Measurements from ENCODE around the gene IL1RAP. TPM values are rescaled to one million over a fixed set of nuclear protein-coding genes. Genes with fewer than 3 reads are reported as not detected.
A peak's percentile ranks its signal among the peaks of the same experiment; 100 is the strongest.
"Not testable (repeated sequence)": the region's sequence is repeated elsewhere in the genome, so short reads cannot be mapped to it uniquely, and the experiment has no call there.

Gene IL1RAP, protein sequence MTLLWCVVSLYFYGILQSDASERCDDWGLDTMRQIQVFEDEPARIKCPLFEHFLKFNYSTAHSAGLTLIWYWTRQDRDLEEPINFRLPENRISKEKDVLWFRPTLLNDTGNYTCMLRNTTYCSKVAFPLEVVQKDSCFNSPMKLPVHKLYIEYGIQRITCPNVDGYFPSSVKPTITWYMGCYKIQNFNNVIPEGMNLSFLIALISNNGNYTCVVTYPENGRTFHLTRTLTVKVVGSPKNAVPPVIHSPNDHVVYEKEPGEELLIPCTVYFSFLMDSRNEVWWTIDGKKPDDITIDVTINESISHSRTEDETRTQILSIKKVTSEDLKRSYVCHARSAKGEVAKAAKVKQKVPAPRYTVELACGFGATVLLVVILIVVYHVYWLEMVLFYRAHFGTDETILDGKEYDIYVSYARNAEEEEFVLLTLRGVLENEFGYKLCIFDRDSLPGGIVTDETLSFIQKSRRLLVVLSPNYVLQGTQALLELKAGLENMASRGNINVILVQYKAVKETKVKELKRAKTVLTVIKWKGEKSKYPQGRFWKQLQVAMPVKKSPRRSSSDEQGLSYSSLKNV
- 5.8 and 6.8 TPM in 2 replicates for total RNA-seq (2014; rRNA removed; shearing (Covaris generic))

DNA sequence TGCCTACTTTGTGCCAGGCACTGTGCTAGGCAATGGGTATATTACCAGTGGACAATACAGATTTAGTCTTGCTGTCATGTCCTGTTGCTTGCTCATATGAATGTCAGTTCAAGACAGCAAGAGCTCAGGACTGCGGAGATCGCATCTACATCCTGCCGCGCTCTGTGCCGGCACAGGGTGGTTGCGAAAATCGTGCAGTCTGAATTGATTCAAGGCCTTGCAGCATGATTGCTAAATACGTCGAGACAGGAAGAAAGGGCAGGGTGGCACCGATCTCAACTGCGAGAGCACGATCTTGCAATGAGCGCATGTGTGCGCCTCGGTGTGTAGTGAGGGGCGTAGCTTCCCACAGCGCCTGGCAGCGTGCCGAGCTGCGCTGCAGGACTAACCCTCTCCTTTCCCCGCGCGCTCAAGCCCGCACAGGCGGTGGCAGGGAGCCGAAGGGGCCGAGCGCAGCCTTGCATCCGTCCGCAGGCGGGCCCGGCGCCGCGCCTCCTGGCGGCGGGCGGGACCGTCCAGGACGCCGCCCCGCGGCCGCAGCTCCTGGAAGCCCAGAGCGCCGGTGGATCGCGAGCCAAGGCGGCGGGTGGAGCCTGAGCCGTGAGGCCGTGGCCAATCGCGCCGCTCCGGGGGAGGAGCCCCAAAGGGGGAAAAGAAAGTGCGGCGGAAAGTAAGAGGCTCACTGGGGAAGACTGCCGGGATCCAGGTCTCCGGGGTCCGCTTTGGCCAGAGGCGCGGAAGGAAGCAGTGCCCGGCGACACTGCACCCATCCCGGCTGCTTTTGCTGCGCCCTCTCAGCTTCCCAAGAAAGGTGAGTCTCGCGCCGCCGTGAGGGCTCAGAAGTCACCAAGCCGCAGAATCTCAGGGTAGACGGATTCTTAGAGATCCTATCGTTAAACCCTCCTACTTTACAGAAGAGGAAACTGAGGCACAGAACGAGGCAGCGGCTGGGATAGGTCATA, at the start of gene IL1RAP:
TSS of gene IL1RAP (plus strand) at position 677 of the 962 bp plus-strand sequence. CDS start 50,205 bp downstream, outside the sequence.
- peak within 1 kb of the TSS; percentile 78 for H3K4me3 ChIP-seq
- H3K27ac ChIP-seq = no peak within 1 kb of the TSS
- no peaks in the 10 kb centered on the region for H3K27me3 ChIP-seq
- peak; percentile 77 to 84 for DNase-seq
- H3K36me3 ChIP-seq = no peaks in the 10 kb centered on the region
- no peaks in the 10 kb centered on the region for H3K4me1 ChIP-seq
- no peaks in the 10 kb centered on the region for H3K9me3 ChIP-seq (replicated peaks)

DNA sequence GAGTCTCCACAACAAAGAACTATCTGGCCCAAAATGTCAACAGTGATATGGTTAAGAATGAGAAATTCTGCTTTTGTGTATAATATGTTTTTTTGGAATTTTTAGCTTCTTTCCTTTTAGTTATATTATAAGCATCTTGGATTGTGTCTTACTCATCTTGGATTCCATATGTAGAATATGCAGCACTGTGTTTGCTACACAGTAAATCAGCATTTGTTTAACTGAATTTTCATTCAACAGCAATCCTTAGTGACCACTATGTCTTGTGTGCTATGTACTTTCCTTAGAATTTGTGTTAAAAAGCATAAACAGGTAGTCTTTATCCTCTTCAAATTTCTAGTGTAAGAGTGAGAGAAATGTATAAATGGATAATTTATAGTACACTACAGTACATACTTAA, 46.0 kb upstream of the IL1RAP start:
- H3K36me3 ChIP-seq = no peaks in the 10 kb centered on the region
- DNase-seq = no peak
- H3K27ac ChIP-seq = no peak overlapping the region
- no peaks in the 10 kb centered on the region for H3K9me3 ChIP-seq (replicated peaks)
- no peaks in the 10 kb centered on the region for H3K27me3 ChIP-seq
- no peaks in the 10 kb centered on the region for H3K4me1 ChIP-seq
- no peak overlapping the region for H3K4me3 ChIP-seq

DNA sequence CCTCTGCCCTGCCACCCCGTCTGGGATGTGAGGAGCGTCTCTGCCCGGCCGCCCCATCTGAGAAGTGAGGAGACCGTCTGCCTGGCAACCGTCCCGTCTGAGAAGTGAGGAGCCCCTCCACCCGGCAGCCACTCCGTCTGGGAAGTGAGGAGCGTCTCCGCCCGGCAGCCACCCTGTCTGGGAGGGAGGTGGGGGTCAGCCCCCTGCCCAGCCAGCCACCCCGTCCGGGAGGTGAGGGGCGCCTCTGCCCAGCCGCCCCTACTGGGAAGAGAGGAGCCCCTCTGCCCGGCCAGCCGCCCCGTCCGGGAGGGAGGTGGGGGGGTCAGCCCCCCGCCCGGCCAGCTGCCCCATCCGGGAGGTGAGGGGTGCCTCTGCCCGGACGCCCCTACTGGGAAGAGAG, 40.6 kb upstream of the IL1RAP start:
- H3K27ac ChIP-seq; DNase-seq; H3K27me3 ChIP-seq; H3K4me3 ChIP-seq; H3K4me1 ChIP-seq; H3K36me3 ChIP-seq; H3K9me3 ChIP-seq (replicated peaks): not testable (repeated sequence)

DNA sequence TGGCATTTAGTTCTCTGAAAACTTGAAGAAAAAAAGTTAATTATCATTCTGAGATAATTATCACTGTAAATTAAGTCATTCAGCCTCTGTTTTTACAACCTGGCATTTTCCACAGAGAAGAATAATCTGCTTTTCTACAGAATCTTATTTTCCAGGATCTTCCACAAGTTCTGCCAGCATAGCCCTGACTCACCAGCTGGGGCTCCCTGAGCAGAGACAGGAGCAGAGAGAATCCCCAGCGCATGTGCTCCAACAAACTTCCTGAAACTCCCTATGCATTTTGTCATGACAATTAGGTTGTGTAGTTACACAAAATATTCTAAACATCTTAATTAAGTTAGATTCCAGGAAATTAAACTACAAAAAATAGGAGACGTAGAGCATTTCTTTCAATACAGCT, 32.1 kb upstream of the IL1RAP start:
- no peaks in the 10 kb centered on the region for H3K27me3 ChIP-seq
- no peak for DNase-seq
- H3K27ac ChIP-seq = no peak overlapping the region
- no peaks in the 10 kb centered on the region for H3K36me3 ChIP-seq
- H3K9me3 ChIP-seq (replicated peaks) = no peaks in the 10 kb centered on the region
- H3K4me1 ChIP-seq = no peaks in the 10 kb centered on the region
- no peak overlapping the region for H3K4me3 ChIP-seq

GRCh38 chr3:190485830-190486532, 27.9 kb upstream of the IL1RAP start:
- Histone ChIP-seq H3K36me3 (no peaks in the 10 kb centered on the region), H3K4me1 (no peaks in the 10 kb centered on the region)
- DNase-seq = no peak

GRCh38 chr3:190486533-190486864, 27.4 kb upstream of the IL1RAP start:
- no peaks in the 10 kb centered on the region for H3K27me3 ChIP-seq
- no peak overlapping the region for H3K27ac ChIP-seq
- no peak for DNase-seq

More at GRCh38 chr3:190485830-190486532, 27.9 kb upstream of the IL1RAP start:
- Histone ChIP-seq H3K27ac (no peak overlapping the region), H3K4me3 (no peak overlapping the region), H3K9me3 (replicated peaks) (no peaks in the 10 kb centered on the region), H3K27me3 (no peaks in the 10 kb centered on the region)

GRCh38 chr3:190486908-190487607, 26.8 kb upstream of the IL1RAP start:
- H3K27ac ChIP-seq = no peak overlapping the region
- H3K4me1 ChIP-seq = no peaks in the 10 kb centered on the region
- H3K27me3 ChIP-seq = no peaks in the 10 kb centered on the region
- no peaks in the 10 kb centered on the region for H3K9me3 ChIP-seq (replicated peaks)
- H3K36me3 ChIP-seq = no peaks in the 10 kb centered on the region
- no peak overlapping the region for H3K4me3 ChIP-seq
- DNase-seq = no peak

More at GRCh38 chr3:190486533-190486864, 27.4 kb upstream of the IL1RAP start:
- no peaks in the 10 kb centered on the region for H3K4me1 ChIP-seq
- no peak overlapping the region for H3K4me3 ChIP-seq
- H3K9me3 ChIP-seq (replicated peaks) = no peaks in the 10 kb centered on the region
- H3K36me3 ChIP-seq = no peaks in the 10 kb centered on the region

- DNase-seq = no peak
- no peaks in the 10 kb centered on the region for H3K9me3 ChIP-seq (replicated peaks)
- no peaks in the 10 kb centered on the region for H3K36me3 ChIP-seq
- no peaks in the 10 kb centered on the region for H3K27me3 ChIP-seq
- no peak overlapping the region for H3K4me3 ChIP-seq
- H3K27ac ChIP-seq = no peak overlapping the region
- H3K4me1 ChIP-seq = no peaks in the 10 kb centered on the region
Observed at GRCh38 chr3:190491533-190492054, 22.3 kb upstream of the IL1RAP start.

GRCh38 chr3:190492129-190492528, 21.8 kb upstream of the IL1RAP start:
- DNase-seq = no peak
- H3K9me3 ChIP-seq (replicated peaks) = no peaks in the 10 kb centered on the region
- H3K4me3 ChIP-seq = no peak overlapping the region
- no peaks in the 10 kb centered on the region for H3K27me3 ChIP-seq
- no peak overlapping the region for H3K27ac ChIP-seq
- H3K4me1 ChIP-seq = no peaks in the 10 kb centered on the region
- H3K36me3 ChIP-seq = no peaks in the 10 kb centered on the region

GRCh38 chr3:190492966-190493365, 20.9 kb upstream of the IL1RAP start:
- no peaks in the 10 kb centered on the region for H3K4me1 ChIP-seq
- H3K36me3 ChIP-seq = no peaks in the 10 kb centered on the region
- no peaks in the 10 kb centered on the region for H3K9me3 ChIP-seq (replicated peaks)
- no peak overlapping the region for H3K4me3 ChIP-seq
- no peaks in the 10 kb centered on the region for H3K27me3 ChIP-seq
- DNase-seq = no peak
- no peak overlapping the region for H3K27ac ChIP-seq

GRCh38 chr3:190494907-190495306, 19.0 kb upstream of the IL1RAP start:
- no peak overlapping the region for H3K27ac ChIP-seq
- no peaks in the 10 kb centered on the region for H3K9me3 ChIP-seq (replicated peaks)
- no peaks in the 10 kb centered on the region for H3K27me3 ChIP-seq
- H3K36me3 ChIP-seq = no peaks in the 10 kb centered on the region
- DNase-seq = no peak
- no peaks in the 10 kb centered on the region for H3K4me1 ChIP-seq
- no peak overlapping the region for H3K4me3 ChIP-seq

DNA sequence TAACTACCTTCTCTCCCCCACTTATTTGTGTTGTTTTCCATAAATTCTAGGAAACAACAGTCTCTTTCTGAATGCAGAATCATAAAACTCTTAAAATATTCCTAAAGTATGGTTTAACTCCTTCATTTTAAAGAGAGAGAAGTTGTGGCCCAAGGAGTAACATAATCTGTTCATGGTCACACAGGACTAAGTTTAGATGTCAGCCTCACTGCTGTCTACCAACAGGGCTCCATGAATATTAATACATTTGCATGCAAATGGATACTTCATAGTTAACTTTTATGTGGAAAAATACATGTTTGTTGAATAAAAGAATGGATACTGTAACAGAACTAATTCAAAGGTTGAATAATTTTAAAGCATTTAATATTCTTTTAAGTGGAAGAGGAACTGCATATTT, 18.5 kb upstream of the IL1RAP start:
- Histone ChIP-seq H3K36me3 (no peaks in the 10 kb centered on the region), H3K4me3 (no peak overlapping the region), H3K27me3 (no peaks in the 10 kb centered on the region), H3K4me1 (no peaks in the 10 kb centered on the region), H3K9me3 (replicated peaks) (no peaks in the 10 kb centered on the region), H3K27ac (no peak overlapping the region)
- no peak for DNase-seq

GRCh38 chr3:190495796-190496195, 18.1 kb upstream of the IL1RAP start:
- H3K9me3 ChIP-seq (replicated peaks) = no peaks in the 10 kb centered on the region
- no peaks in the 10 kb centered on the region for H3K4me1 ChIP-seq
- H3K27ac ChIP-seq = no peak overlapping the region
- no peak for DNase-seq
- no peaks in the 10 kb centered on the region for H3K36me3 ChIP-seq
- H3K27me3 ChIP-seq = no peaks in the 10 kb centered on the region
- H3K4me3 ChIP-seq = no peak overlapping the region

GRCh38 chr3:190496859-190497258, 17.0 kb upstream of the IL1RAP start:
- Histone ChIP-seq H3K4me3 (no peak overlapping the region), H3K9me3 (replicated peaks) (no peaks in the 10 kb centered on the region), H3K27me3 (no peaks in the 10 kb centered on the region), H3K4me1 (no peaks in the 10 kb centered on the region), H3K36me3 (no peaks in the 10 kb centered on the region), H3K27ac (no peak overlapping the region)
- no peak for DNase-seq

Data from SJCRH30 (cell line).